HCT116 (cell line): ENCODE data around the gene UNC45A.

Experiments
- EZH2 ChIP-seq: fragments of 200-600 bp; sonication (generic); IDR thresholded peaks from 2 replicates; pipeline ENCODE4 v1.6.1; 2017; ENCODE audit warnings: antibody characterized with exemption, mixed run types
- FOSL1 ChIP-seq: IDR thresholded peaks from 2 replicates; pipeline ENCODE4 v1.6.1; 2012; ENCODE audit warnings: low read depth
- MAX ChIP-seq: IDR thresholded peaks from 2 replicates; pipeline ENCODE4 v1.6.1; 2012
- POLR2A ChIP-seq: IDR thresholded peaks from 2 replicates; pipeline ENCODE4 v1.7.0; 2011; ENCODE audit warnings: borderline replicate concordance; ENCODE audit not compliant: insufficient read depth, insufficient read length; ENCODE audit errors: extremely low read depth
- SIN3A ChIP-seq: IDR thresholded peaks from 2 replicates; pipeline ENCODE4 v1.6.1; 2012; ENCODE audit warnings: low read depth
- YY1 ChIP-seq: IDR thresholded peaks from 2 replicates; pipeline ENCODE4 v1.6.1; 2011; ENCODE audit warnings: low read length, low read depth, moderate library complexity, mild to moderate bottlenecking; ENCODE audit not compliant: insufficient replicate concordance; ENCODE audit errors: extremely low read depth
- TF ChIP-seq, protein P1 (sequence below), 3 experiments: fragments of 200-600 bp in 1 of 3; sonication (generic) in 1 of 3; IDR thresholded peaks in 2 of 3; conservative IDR thresholded peaks in 1 of 3; 2 replicates each; pipeline ENCODE4 v1.5.1; 2012 to 2017; ENCODE audit warnings: low read depth in 2 of 3, low read length in 2 of 3, antibody characterized with exemption in 1 of 3, borderline replicate concordance in 1 of 3, control low read depth in 1 of 3, mild to moderate bottlenecking in 1 of 3, mixed read lengths in 1 of 3, mixed run types in 1 of 3, moderate library complexity in 1 of 3; ENCODE audit not compliant: insufficient read depth in 1 of 3
- TF ChIP-seq, protein P2 (sequence below): IDR thresholded peaks from 2 replicates; pipeline ENCODE4 v1.6.1; 2012; ENCODE audit warnings: low read depth
- TF ChIP-seq, protein P3 (sequence below): IDR thresholded peaks from 2 replicates; pipeline ENCODE4 v1.6.1; 2012

DNA sequence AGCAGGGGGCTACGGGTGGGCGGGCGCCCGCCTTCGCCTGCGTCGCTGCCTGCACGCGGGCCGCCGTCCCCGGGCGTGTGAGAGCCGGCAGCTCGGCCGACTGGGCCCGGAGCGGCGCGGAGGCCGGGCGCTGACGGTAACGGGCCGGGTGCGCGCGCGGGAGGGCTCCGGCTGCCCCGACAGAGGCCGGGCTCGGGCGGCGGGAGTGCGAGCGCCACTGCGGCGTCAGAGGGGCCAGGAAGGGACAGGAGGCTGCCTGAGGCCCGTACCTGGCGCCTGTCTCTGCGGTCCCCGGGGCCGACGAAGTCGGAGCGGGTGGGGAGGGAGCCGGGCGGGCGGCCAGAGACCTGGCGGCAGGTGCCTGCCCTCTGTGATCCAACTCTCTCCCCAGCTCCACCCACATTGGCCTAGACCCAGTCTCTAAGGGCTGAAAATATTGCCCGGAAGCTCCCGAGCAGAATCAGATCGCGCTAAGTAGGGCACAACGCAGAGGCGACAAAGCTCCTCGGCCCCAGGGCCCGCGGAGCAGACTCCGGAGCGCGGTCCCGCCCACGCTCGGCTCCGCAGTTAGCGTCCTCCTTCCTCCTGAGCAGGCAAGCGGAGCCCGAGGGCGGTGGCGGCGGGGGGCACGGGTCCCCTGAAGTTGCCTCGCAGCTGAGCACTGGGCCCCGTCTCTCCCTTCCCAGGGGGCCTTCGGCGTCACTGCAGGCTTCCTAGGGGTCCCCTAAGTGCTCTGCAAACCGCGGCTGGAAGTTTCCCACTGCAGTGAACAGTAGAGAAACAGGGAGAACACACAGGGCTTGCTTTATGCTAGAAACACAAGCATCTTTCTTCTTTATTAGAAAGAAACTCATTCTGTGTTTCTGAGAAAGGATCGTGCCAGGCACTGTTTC, 32.0 kb upstream of the UNC45A start, which contains the start of gene MAN2A2:
- TF ChIP-seq FOSL1 (no peak), YY1 (no peak), EZH2 (no peak), POLR2A (no peak), MAX (no peak; the same call in 1 of the 2 replicates), SIN3A (no peak; the same call in 1 of the 2 replicates)
- TF ChIP-seq, protein P1, sequence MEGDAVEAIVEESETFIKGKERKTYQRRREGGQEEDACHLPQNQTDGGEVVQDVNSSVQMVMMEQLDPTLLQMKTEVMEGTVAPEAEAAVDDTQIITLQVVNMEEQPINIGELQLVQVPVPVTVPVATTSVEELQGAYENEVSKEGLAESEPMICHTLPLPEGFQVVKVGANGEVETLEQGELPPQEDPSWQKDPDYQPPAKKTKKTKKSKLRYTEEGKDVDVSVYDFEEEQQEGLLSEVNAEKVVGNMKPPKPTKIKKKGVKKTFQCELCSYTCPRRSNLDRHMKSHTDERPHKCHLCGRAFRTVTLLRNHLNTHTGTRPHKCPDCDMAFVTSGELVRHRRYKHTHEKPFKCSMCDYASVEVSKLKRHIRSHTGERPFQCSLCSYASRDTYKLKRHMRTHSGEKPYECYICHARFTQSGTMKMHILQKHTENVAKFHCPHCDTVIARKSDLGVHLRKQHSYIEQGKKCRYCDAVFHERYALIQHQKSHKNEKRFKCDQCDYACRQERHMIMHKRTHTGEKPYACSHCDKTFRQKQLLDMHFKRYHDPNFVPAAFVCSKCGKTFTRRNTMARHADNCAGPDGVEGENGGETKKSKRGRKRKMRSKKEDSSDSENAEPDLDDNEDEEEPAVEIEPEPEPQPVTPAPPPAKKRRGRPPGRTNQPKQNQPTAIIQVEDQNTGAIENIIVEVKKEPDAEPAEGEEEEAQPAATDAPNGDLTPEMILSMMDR (IDR thresholded peaks at IDR 0.05 in 2 of 3, conservative IDR thresholded peaks at IDR 0.05 in 1 of 3; ENCODE audit: borderline replicate concordance in 1 of 3, insufficient read depth in 1 of 3, low read depth in 2 of 3, low read length in 2 of 3), result no peak
- TF ChIP-seq, protein P2, sequence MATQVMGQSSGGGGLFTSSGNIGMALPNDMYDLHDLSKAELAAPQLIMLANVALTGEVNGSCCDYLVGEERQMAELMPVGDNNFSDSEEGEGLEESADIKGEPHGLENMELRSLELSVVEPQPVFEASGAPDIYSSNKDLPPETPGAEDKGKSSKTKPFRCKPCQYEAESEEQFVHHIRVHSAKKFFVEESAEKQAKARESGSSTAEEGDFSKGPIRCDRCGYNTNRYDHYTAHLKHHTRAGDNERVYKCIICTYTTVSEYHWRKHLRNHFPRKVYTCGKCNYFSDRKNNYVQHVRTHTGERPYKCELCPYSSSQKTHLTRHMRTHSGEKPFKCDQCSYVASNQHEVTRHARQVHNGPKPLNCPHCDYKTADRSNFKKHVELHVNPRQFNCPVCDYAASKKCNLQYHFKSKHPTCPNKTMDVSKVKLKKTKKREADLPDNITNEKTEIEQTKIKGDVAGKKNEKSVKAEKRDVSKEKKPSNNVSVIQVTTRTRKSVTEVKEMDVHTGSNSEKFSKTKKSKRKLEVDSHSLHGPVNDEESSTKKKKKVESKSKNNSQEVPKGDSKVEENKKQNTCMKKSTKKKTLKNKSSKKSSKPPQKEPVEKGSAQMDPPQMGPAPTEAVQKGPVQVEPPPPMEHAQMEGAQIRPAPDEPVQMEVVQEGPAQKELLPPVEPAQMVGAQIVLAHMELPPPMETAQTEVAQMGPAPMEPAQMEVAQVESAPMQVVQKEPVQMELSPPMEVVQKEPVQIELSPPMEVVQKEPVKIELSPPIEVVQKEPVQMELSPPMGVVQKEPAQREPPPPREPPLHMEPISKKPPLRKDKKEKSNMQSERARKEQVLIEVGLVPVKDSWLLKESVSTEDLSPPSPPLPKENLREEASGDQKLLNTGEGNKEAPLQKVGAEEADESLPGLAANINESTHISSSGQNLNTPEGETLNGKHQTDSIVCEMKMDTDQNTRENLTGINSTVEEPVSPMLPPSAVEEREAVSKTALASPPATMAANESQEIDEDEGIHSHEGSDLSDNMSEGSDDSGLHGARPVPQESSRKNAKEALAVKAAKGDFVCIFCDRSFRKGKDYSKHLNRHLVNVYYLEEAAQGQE, result no peak
- TF ChIP-seq, protein P3, sequence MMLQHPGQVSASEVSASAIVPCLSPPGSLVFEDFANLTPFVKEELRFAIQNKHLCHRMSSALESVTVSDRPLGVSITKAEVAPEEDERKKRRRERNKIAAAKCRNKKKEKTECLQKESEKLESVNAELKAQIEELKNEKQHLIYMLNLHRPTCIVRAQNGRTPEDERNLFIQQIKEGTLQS, result no peak
